GM06990 (cell line): ENCODE results near the gene HNMT.

ENCODE experiments used
- DNase-seq: peaks from one replicate; pipeline ENCODE4 v3.0.0-alpha.2; 2011; ENCODE audit not compliant: insufficient read length; ENCODE audit errors: extremely low read depth
- H3K27me3 ChIP-seq: replicated peaks from 2 replicates; pipeline ENCODE4 v1.6.0; 2011; ENCODE audit warnings: low read length; ENCODE audit not compliant: control insufficient read depth, insufficient read depth
- H3K36me3 ChIP-seq: 2 replicates; pipeline ENCODE4 v1.5.1; 2011; ENCODE audit warnings: low read length; ENCODE audit not compliant: control insufficient read depth, insufficient read depth
- H3K4me3 ChIP-seq: replicated peaks from 2 replicates; pipeline ENCODE4 v1.5.1; 2011; ENCODE audit warnings: low read depth, mild to moderate bottlenecking, control low read depth, low read length
- CTCF ChIP-seq: IDR thresholded peaks from 2 replicates; pipeline ENCODE4 v1.5.1; 2011; ENCODE audit warnings: low read length, control low read depth, mild to moderate bottlenecking, inconsistent platforms; ENCODE audit not compliant: insufficient read depth, poor library complexity, severe bottlenecking

Gene HNMT

GRCh38 chr2:137955536-137955935 is 8.7 kb upstream of the HNMT start:
- Histone ChIP-seq H3K36me3 (no peaks in the 10 kb centered on the region), H3K4me3 (no peak overlapping the region), H3K27me3 (no peaks in the 10 kb centered on the region)
- no peak for DNase-seq
- no peak for TF ChIP-seq CTCF

GRCh38 chr2:137957033-137957432 is 7.2 kb upstream of the HNMT start:
- Histone ChIP-seq H3K27me3 (no peaks in the 10 kb centered on the region), H3K4me3 (no peak overlapping the region), H3K36me3 (no peaks in the 10 kb centered on the region)
- TF ChIP-seq CTCF = no peak
- no peak for DNase-seq

- no peak for TF ChIP-seq CTCF
- DNase-seq = no peak
- Histone ChIP-seq H3K4me3 (no peak overlapping the region), H3K27me3 (no peaks in the 10 kb centered on the region), H3K36me3 (no peaks in the 10 kb centered on the region)
Measured at GRCh38 chr2:137959166-137959565, 5.1 kb upstream of the HNMT start.

GRCh38 chr2:137960223-137960622 is 4.0 kb upstream of the HNMT start:
- DNase-seq = no peak
- no peaks in the 10 kb centered on the region for H3K36me3 ChIP-seq
- no peak overlapping the region for H3K4me3 ChIP-seq
- TF ChIP-seq CTCF = no peak
- no peaks in the 10 kb centered on the region for H3K27me3 ChIP-seq

GRCh38 chr2:137961602-137962001 is 2.7 kb upstream of the HNMT start:
- H3K36me3 ChIP-seq = no peaks in the 10 kb centered on the region
- TF ChIP-seq CTCF = no peak

GRCh38 chr2:137963535-137964065 is 673 bp upstream of the HNMT start:
- no peaks in the 10 kb centered on the region for H3K36me3 ChIP-seq
- no peak overlapping the region for H3K4me3 ChIP-seq
- no peaks in the 10 kb centered on the region for H3K27me3 ChIP-seq
- no peak for DNase-seq
- no peak for TF ChIP-seq CTCF

More at GRCh38 chr2:137961602-137962001, 2.7 kb upstream of the HNMT start:
- DNase-seq = no peak
- H3K4me3 ChIP-seq = no peak overlapping the region
- H3K27me3 ChIP-seq = no peaks in the 10 kb centered on the region
